ENCODE data around the gene PCP2.

Gene PCP2

DNA sequence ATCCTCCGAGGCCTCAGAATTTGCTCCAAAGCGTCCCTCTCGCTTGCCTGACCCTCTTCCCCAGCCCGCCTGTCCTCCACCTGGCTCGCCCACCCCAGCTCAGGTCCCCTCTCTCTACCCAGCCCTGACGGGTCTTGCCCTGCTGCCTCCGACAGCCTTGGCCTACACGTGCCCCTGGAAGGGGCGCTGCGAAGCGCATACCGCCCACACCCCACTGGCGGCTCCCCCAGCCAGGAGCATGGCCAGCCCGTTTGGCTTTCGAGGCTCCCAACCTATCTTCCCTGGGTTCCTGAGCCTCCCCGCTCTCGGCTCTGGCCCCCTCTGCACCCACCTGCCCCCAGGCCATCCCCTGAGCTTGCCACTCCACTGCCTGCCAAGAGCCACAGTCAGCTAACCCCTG is 8.7 kb downstream of the PCP2 start:
- peaks cover 3 to 29% (median 17%) of the 10 kb centered on the region in 4 donors for H3K4me1 ChIP-seq
- TF ChIP-seq, protein P1, sequence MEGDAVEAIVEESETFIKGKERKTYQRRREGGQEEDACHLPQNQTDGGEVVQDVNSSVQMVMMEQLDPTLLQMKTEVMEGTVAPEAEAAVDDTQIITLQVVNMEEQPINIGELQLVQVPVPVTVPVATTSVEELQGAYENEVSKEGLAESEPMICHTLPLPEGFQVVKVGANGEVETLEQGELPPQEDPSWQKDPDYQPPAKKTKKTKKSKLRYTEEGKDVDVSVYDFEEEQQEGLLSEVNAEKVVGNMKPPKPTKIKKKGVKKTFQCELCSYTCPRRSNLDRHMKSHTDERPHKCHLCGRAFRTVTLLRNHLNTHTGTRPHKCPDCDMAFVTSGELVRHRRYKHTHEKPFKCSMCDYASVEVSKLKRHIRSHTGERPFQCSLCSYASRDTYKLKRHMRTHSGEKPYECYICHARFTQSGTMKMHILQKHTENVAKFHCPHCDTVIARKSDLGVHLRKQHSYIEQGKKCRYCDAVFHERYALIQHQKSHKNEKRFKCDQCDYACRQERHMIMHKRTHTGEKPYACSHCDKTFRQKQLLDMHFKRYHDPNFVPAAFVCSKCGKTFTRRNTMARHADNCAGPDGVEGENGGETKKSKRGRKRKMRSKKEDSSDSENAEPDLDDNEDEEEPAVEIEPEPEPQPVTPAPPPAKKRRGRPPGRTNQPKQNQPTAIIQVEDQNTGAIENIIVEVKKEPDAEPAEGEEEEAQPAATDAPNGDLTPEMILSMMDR (IDR thresholded peaks at IDR 0.05): no peak
- H3K27ac ChIP-seq: no peak overlapping the region
- no peak for DNase-seq
- no peak overlapping the region for H3K4me3 ChIP-seq
- no peaks in the 10 kb centered on the region for H3K9me3 ChIP-seq
- no peaks in the 10 kb centered on the region for H3K27me3 ChIP-seq
- intact Hi-C loops (cut with DNase I; ENCODE audit: low total_unique reads): no loop called here
- peaks cover 63 to 81% (median 68%) of the 10 kb centered on the region in 3 donors for H3K36me3 ChIP-seq

DNA sequence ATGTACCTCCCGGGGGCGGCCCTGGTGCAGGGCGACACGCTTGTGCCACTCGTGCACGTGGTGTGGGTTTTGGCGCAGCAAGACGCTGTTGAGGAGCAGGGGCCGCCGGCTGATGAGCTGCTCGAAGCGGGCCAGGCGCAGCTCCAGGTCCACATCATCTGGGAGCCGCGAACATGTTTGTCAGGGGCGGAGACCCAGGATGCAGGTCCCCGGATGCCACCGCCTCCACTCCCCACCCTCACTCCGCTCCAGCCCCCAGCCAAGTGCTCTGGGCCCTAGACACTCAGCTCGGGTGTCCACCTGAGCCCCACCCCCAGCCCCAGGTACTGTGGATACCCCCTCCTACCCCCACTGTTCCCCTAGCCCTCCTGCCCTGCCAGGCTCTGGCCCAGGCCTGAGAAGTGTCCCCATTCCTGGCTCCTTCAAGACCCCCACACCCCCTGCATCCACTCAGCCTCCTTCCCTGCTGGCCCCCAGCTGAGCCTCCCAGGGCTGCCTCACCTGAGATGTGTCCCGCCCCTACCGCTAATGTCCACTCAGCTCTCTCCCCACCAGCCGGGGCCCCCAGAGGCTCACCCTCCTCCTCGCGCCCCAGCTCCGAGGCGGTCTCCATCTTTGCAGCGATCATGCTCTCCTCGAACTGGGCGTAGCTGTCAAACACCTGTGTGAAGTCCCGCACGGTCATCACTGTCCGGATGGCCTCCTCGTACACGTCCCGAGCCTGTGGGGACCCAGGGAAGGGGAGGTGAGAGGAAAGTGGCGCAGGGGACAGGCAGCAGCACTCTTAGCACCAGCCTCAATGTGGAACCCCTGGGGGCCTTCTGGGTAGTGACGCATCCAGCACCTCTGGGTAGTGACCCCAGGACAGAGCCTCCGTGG is 9.6 kb downstream of the PCP2 start:
- H3K27ac ChIP-seq: no peak overlapping the region
- no peak for DNase-seq
- no peak overlapping the region for H3K4me3 ChIP-seq
- peaks cover 3 to 35% (median 17%) of the 10 kb centered on the region in 4 donors for H3K4me1 ChIP-seq
- intact Hi-C loops (cut with DNase I; ENCODE audit: low total_unique reads): no loop called here
- H3K9me3 ChIP-seq: no peaks in the 10 kb centered on the region
- H3K36me3 ChIP-seq: peaks cover 69 to 90% (median 76%) of the 10 kb centered on the region in 3 donors
- no peaks in the 10 kb centered on the region for H3K27me3 ChIP-seq
- TF ChIP-seq, protein P1 (IDR thresholded peaks at IDR 0.05): no peak

DNA sequence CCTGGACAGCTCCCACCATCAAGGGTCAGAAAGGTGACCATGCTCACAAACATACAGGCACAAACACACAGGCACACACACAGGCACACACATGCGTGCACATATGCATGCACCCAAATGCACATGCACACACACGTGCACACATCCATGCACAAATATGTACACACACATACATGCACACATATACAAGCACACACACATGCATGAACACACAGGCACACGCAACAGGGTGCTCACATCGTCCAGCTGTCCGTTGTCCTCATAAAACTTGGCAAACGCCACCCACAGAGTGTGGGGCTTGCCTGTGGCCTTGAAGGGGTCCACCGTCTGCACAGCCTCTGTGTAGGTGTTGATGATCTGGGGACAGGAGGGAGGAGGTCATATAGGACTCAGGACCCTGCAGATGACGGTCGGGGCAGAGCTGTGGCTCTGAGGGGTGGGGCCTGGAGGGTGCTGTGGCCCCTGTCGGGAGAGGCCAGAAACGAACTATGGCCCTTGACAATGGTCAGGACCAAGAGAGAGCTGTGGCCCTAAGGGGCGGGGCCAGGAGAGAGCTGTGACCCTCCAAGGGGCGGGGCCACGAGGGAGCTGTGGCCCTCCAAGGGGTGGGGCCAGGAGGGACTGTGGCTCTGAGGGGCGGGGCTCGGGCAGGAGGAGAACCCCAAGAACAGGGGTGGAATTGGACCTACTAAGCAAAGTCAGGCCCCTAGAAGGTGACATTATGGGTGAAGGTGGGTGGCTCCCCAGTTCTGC is 10.4 kb downstream of the PCP2 start:
- no peaks in the 10 kb centered on the region for H3K27me3 ChIP-seq
- intact Hi-C loops (cut with DNase I; ENCODE audit: low total_unique reads): no loop called here
- no peaks in the 10 kb centered on the region for H3K9me3 ChIP-seq
- TF ChIP-seq, protein P1 (IDR thresholded peaks at IDR 0.05): no peak
- DNase-seq: no peak
- no peak overlapping the region for H3K27ac ChIP-seq
- peaks cover 0 to 32% (median 9%) of the 10 kb centered on the region in 4 donors for H3K4me1 ChIP-seq
- H3K36me3 ChIP-seq: peaks cover 69 to 98% (median 85%) of the 10 kb centered on the region in 3 donors
- no peak overlapping the region for H3K4me3 ChIP-seq

GRCh38 chr19:7620442-7621412 is 12.8 kb downstream of the PCP2 start:
- H3K27me3 ChIP-seq: no peaks in the 10 kb centered on the region
- no peak overlapping the region for H3K4me3 ChIP-seq
- H3K4me1 ChIP-seq: peaks cover 0 to 20% (median 0%) of the 10 kb centered on the region in 4 donors
- DNase-seq: no peak
- intact Hi-C loops (cut with DNase I; ENCODE audit: low total_unique reads): no loop called here
- TF ChIP-seq, protein P1 (IDR thresholded peaks at IDR 0.05): no peak
- no peak overlapping the region for H3K27ac ChIP-seq
- H3K36me3 ChIP-seq: peaks cover 62 to 99% (median 82%) of the 10 kb centered on the region in 3 donors
- H3K9me3 ChIP-seq: no peaks in the 10 kb centered on the region

Data from tibial artery (tissue), 4 donors.